Stimulated activated CD4-positive, alpha-beta T cell treated with anti-CD3 and anti-CD28 coated beads, Interleukin-1b, Interleukin-23, amount 100 ng/mL, for 24 hours (primary cell): ENCODE data around the gene FOXK1.
"Not testable (repeated sequence)": the region's sequence is repeated elsewhere in the genome, so short reads cannot be mapped to it uniquely, and the experiment has no call there.

Experiments used
- DNase-seq, 4 experiments: peaks; one replicate each; pipeline ENCODE4 v3.0.0-alpha.2; 2020; ENCODE audit warnings: low read depth in 4 of 4, low spot score in 1 of 4

The FOXK1 gene

GRCh38 chr7:4797858-4798705, 116.0 kb downstream of the FOXK1 start:
- peak; percentile 26 to 47 (median 45) for DNase-seq

DNA sequence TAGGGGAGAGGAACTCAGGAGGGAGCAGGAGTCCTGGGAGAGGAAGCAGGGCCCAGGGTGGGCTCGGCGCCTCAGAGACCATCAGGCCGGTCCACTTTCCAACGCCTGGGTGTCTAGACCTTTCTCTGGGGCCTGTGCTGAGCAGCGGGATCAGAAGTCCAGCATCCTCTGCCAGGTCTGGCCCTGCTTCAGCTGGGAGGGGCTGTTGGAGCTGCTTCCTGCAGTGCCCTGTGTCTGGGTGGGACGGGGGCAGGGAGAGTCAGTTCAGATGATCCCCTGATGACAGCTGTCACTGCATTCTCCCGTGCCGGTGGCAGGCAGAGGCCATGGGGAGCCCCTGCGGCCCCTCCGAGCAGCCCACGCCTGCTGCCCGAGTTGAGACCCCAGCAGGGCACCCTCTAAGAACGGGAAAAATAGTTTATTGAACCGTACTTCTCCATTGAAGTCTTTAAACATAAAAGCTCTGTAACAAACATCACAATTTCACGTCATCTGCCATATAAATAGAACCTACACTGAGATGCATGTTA, 116.7 kb downstream of the FOXK1 start:
- DNase-seq, result no peak

GRCh38 chr7:4799508-4800268, 117.6 kb downstream of the FOXK1 start:
- no peak for DNase-seq

DNA sequence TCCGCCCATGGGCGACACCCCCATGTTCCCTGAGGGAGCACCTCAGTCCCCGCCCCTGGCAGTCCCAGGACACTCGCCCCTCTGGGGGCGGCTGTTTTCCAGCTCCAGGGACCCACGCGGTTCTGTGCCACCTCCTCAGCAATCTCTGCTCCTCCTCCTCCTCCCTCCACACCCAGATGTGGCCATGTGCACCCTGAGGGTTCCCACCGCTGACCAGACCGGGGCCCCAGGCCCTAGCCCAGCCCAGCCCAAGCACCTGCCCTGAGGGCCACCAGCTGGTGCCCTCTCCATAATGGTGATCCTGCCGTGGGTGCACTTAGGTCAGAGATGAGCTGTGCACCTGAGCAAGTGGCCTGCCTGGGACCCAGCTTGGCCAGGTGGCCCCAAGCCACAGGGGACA, 118.4 kb downstream of the FOXK1 start:
- DNase-seq, result no peak

- no peak for DNase-seq
Observed at GRCh38 chr7:4800926-4801838, 119.1 kb downstream of the FOXK1 start.

DNA sequence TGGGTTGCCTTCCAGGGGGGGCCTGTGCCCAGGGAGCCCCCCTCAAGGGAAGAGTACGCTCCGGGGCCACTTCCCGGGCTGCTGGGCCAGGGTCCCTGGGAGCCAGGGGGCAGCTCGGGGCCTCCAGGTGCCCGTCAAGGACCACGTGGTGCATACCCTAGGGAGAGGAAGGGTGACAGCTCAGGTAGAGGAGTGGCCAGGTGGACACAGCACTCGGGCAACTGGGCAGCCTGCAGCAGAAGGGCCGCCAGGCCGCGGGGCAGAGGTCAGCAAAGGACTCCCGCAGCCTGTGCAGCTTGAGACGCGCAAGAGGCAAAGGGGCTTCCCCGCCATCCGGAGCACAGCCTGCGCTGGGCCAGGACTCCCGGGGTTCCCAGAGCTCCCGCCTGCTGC, 119.7 kb downstream of the FOXK1 start:
- DNase-seq, result no peak

- not testable (repeated sequence) for DNase-seq
Observed at GRCh38 chr7:4802577-4802976, 120.5 kb downstream of the FOXK1 start.

GRCh38 chr7:4803397-4804241, 121.5 kb downstream of the FOXK1 start:
- no peak for DNase-seq

DNA sequence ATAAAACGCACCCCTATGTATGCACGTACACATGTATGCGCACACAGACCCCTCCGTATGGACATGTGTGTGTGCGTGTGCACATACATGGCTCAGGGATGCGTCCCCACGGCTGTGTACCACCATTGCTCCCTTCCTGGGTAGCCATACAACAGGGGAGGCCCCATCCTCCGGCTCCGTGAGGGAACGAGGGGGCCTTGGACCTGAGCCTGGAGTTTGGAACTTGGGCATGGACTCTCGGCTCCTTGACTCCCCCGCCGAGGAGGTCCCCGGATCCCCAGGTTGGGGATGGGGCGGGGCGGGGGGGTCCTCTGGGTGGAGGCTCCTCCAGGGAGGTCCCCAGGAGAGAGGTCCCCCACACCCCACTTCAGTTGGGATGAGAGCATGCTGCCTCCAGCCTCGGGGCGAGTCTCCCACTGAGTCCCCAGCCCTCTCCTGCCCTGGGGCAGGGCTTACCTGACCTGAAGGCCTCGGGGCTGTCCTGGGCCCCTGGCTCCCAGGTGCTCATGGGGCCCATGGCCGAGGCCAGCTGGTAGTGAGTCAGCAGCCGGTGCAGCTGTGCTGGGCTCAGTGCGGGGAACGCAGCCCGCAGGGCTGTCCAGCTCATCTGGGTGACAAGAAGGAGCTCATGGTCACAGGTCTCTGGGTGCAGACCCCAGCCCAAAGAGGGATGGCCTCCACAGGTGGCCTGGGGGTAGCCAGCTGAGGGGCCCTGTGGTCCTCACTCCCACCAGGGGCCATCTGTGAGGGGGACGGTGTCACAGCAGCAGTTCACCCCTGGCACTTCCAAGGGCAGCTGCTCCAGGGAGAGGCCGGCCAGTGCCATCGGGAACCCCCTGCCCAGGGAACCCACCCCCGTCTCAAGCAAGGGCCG, 123.3 kb downstream of the FOXK1 start:
- no peak for DNase-seq

GRCh38 chr7:4805984-4806300, 123.8 kb downstream of the FOXK1 start:
- DNase-seq, result no peak

DNA sequence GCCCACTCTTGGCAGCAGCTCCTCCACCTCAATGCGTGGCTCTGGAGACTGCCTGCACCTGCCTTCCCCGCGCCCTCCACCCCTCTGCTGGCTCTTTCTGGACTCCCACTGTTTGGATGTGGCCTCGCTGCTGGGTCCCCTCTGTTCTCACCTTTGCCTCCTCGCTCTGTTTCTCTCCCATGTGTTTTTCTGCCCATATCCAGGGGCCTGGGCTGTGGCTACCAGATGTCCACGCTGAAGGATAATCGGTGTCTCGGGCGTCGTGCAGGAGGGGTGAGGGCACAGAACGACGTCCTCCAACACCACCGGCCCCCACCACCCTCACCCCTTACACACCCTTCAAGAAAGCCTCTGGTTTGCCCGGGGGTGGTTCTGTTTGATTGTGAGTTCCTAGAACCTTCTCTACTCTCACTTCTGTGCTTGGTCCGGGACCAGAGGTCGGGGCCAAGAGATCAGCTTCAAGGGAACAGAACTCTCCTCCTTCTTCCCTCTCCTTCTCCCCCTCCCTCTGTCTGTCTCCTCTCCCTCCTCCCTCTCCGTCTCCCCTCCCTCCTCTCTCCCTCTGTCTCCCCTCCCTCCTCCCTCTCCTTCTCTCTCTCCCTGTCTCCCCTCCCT, 125.0 kb downstream of the FOXK1 start:
- no peak for DNase-seq

- DNase-seq, result no peak
Observed at GRCh38 chr7:4807598-4808016, 125.5 kb downstream of the FOXK1 start.

DNA sequence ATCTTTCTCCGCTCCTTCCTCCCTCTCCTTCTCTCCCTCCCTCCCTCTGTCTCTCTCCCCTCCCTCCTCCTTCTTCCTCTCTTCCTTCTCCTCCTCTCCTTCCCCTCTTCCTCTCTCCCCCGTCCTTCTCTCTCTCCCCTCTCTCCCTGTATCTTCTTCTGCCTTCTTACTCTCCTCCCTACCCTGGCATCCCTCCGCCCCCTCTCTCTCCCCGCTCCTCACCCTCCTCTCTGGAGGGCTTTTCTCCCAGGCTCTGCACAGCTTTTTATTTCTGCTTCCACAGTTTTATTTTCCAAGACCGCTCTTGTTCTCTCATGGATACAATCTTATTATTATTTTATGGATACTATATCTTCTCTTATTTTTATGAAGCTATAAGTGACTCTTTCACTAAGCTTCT, 125.9 kb downstream of the FOXK1 start:
- DNase-seq, result no peak

GRCh38 chr7:4808565-4808964, 126.5 kb downstream of the FOXK1 start:
- no peak for DNase-seq

GRCh38 chr7:4809091-4809591, 127.0 kb downstream of the FOXK1 start:
- peak in 1 of 4 experiments; percentile 13 for DNase-seq

DNA sequence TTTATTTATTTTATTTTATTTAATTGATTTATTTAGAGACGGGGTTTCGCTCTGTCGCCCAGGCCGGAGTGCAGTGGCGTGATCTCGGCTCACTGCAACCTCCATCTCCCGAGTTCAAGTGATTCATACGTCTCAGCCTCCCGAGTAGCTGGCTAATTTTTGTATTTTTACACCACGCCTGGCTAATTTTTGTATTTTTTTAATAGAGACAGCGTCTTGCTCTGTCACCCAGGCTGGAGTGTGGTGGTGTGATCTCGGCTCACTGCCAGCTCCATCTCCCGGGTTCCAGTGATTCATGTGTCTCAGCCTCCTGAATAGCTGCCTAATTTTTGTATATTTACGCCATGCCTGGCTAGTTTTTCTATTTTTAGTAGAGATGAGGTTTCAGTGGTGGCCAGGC, 127.6 kb downstream of the FOXK1 start:
- no peak for DNase-seq

DNA sequence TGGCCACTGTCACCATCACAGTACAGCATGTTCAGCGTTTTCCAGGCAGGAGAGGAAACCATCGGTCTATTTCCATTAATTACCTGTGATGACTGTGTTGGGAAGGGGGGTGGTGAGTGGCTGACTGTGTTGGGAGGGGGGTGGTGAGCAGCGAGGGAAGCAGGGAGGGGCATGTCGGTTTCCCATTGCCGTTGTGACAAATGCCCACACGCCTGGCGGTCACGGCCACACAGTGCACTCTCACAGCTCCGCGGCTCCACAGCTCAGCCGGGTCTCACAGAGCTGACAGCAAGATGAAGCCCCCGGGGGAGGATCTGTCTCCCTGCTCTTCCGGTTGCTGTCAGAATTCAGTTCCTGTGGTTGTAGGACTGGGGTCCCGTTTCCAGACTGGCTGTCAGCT, 132.3 kb downstream of the FOXK1 start:
- DNase-seq, result no peak

- no peak for DNase-seq
Observed at GRCh38 chr7:4815121-4815520, 133.0 kb downstream of the FOXK1 start.
